ENCODE data around the gene SHROOM3. TPM values are rescaled to one million over a fixed set of nuclear protein-coding genes. Genes with fewer than 3 reads are reported as not detected.

SHROOM3 gene
- polyA plus RNA-seq, 1 donor from 2014 or later: 2.7 TPM

- no peaks in the 10 kb centered on the region for H3F3A ChIP-seq (ENCODE audit: insufficient read depth, low read length, poor library complexity, severe bottlenecking)
- no peaks in the 10 kb centered on the region for H3K9me2 ChIP-seq (ENCODE audit: insufficient read depth, low read length)
- no peak overlapping the region for H3K27ac ChIP-seq (ENCODE audit: low read length)
- no peak for TF ChIP-seq CTCF (IDR thresholded peaks at IDR 0.05; ENCODE audit: poor library complexity, severe bottlenecking)
- H3K4me3 ChIP-seq (ENCODE audit: low read length): no peak overlapping the region
- no peaks in the 10 kb centered on the region for H3K36me3 ChIP-seq (ENCODE audit: insufficient read depth, low read length)
- H3K9me3 ChIP-seq (ENCODE audit: low read length): no peaks in the 10 kb centered on the region
- no peak overlapping the region for H3K4me2 ChIP-seq (ENCODE audit: low read length)
- H4K20me1 ChIP-seq (ENCODE audit: insufficient read depth): no peaks in the 10 kb centered on the region
- no peaks in the 10 kb centered on the region for H3K27me3 ChIP-seq (ENCODE audit: insufficient read depth, low read depth, low read length)
- H2AFZ ChIP-seq (ENCODE audit: low read depth, low read length): no peak overlapping the region
- H3K79me2 ChIP-seq (replicated peaks; ENCODE audit: insufficient read depth, low read length): peaks cover 5% of the 10 kb centered on the region
- H3K9ac ChIP-seq (ENCODE audit: low read length): no peak overlapping the region
These were observed 179.6 kb downstream of the SHROOM3 start for GRCh38 chr4:76614589-76614988.

- no peak for TF ChIP-seq POLR2AphosphoS5 (IDR thresholded peaks at IDR 0.05)
- no peak for TF ChIP-seq MXI1 (conservative IDR thresholded peaks at IDR 0.05; ENCODE audit: poor library complexity, severe bottlenecking)
- TF ChIP-seq REST (IDR thresholded peaks at IDR 0.05; ENCODE audit: borderline replicate concordance): no peak
- TF ChIP-seq EP300 (conservative IDR thresholded peaks at IDR 0.05; ENCODE audit: poor library complexity, severe bottlenecking): no peak
- TF ChIP-seq TAF1 (IDR thresholded peaks at IDR 0.05; ENCODE audit: low read depth): no peak
- no peak for TF ChIP-seq EZH2 (IDR thresholded peaks at IDR 0.05; ENCODE audit: borderline replicate concordance, insufficient read depth, low read length, poor library complexity, severe bottlenecking)
- no peak for TF ChIP-seq SMC3 (conservative IDR thresholded peaks at IDR 0.05; ENCODE audit: poor library complexity)
- TF ChIP-seq CTCF (IDR thresholded peaks at IDR 0.05; ENCODE audit: poor library complexity, severe bottlenecking): no peak
- TF ChIP-seq RAD21 (conservative IDR thresholded peaks at IDR 0.05): no peak
These were observed 181.0 kb downstream of the SHROOM3 start for GRCh38 chr4:76615999-76616398.

More at GRCh38 chr4:76615999-76616398, 181.0 kb downstream of the SHROOM3 start:
- Histone ChIP-seq H3K9me3 (ENCODE audit: low read length) (no peaks in the 10 kb centered on the region), H3K27ac (ENCODE audit: low read length) (no peak overlapping the region), H3K36me3 (ENCODE audit: insufficient read depth, low read length) (no peaks in the 10 kb centered on the region), H3K4me2 (ENCODE audit: low read length) (no peak overlapping the region), H4K20me1 (ENCODE audit: insufficient read depth) (no peaks in the 10 kb centered on the region), H3K9ac (ENCODE audit: low read length) (no peak overlapping the region), H3K4me3 (ENCODE audit: low read length) (no peak overlapping the region), H3K79me2 (replicated peaks; ENCODE audit: insufficient read depth, low read length) (peaks cover under 1% of the 10 kb centered on the region), H2AFZ (ENCODE audit: low read depth, low read length) (no peak overlapping the region), H3K9me2 (ENCODE audit: insufficient read depth, low read length) (no peaks in the 10 kb centered on the region), H3K27me3 (ENCODE audit: insufficient read depth, low read depth, low read length) (no peaks in the 10 kb centered on the region), H3F3A (ENCODE audit: insufficient read depth, low read length, poor library complexity, severe bottlenecking) (no peaks in the 10 kb centered on the region)

Measured in neural cell (in vitro differentiated cells).